Ishikawa (cell line): ENCODE data around the gene MAP3K9.

ENCODE experiments used
- CEBPB ChIP-seq: IDR thresholded peaks from 2 replicates; pipeline ENCODE4 v1.6.1; 2012
- CREB1 ChIP-seq: IDR thresholded peaks from 2 replicates; pipeline ENCODE4 v1.6.1; 2012; ENCODE audit warnings: low read depth
- EGR1 ChIP-seq: IDR thresholded peaks from 2 replicates; pipeline ENCODE4 v1.6.1; 2012
- EP300 ChIP-seq: IDR thresholded peaks from 2 replicates; pipeline ENCODE4 v1.6.1; 2012; ENCODE audit warnings: borderline replicate concordance
- FOXM1 ChIP-seq: IDR thresholded peaks from 2 replicates; pipeline ENCODE4 v1.6.1; 2012; ENCODE audit warnings: low read depth, borderline replicate concordance
- NFIC ChIP-seq: IDR thresholded peaks from 2 replicates; pipeline ENCODE4 v1.6.1; 2012
- RAD21 ChIP-seq: IDR thresholded peaks from 2 replicates; pipeline ENCODE4 v1.6.1; 2012; ENCODE audit warnings: low read depth
- TAF1 ChIP-seq: IDR thresholded peaks from 2 replicates; pipeline ENCODE4 v1.6.1; 2012; ENCODE audit warnings: low read depth, mild to moderate bottlenecking
- TCF12 ChIP-seq: IDR thresholded peaks from 2 replicates; pipeline ENCODE4 v1.6.1; 2012; ENCODE audit warnings: low read depth
- TEAD4 ChIP-seq: IDR thresholded peaks from 2 replicates; pipeline ENCODE4 v1.6.1; 2012
- USF1 ChIP-seq: IDR thresholded peaks from 2 replicates; pipeline ENCODE4 v1.6.1; 2012
- YY1 ChIP-seq: IDR thresholded peaks from 2 replicates; pipeline ENCODE4 v1.6.1; 2012; ENCODE audit warnings: low read depth
- ZBTB7A ChIP-seq: IDR thresholded peaks from 2 replicates; pipeline ENCODE4 v1.6.1; 2012; ENCODE audit warnings: low read depth
- TF ChIP-seq, protein P1 (sequence below): IDR thresholded peaks from 2 replicates; pipeline ENCODE4 v1.6.1; 2012
- TF ChIP-seq, protein P2 (sequence below): IDR thresholded peaks from 2 replicates; pipeline ENCODE4 v1.6.1; 2012; ENCODE audit warnings: low read depth, mild to moderate bottlenecking

MAP3K9 gene

DNA sequence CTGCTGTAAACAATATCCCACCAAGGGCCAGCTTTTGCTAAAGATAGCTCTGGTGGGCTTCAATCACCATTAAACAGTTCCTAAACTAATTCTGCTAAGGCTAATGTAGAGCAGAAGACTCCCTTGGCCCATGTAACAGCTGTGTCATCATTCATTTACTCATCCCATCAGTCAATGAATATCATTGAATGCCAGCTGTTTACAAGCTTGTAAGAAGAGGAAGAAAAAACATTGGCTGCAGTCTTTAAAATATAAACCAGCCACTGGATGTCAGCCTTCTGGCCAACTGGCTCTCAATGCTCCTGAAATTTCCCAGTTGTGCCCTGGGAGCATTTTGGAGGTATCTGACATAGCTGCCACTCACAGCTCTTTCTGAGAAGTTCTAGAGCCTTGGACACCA, 18.0 kb upstream of the MAP3K9 start:
- TF ChIP-seq ZBTB7A (no peak), EP300 (no peak), FOXM1 (no peak), CREB1 (no peak), USF1 (no peak)

GRCh38 chr14:70823281-70823680, 14.0 kb upstream of the MAP3K9 start:
- TF ChIP-seq NFIC (no peak), EP300 (no peak), RAD21 (no peak), EGR1 (no peak), ZBTB7A (no peak), CREB1 (no peak), TCF12 (no peak), TAF1 (no peak), FOXM1 (no peak)
- TF ChIP-seq, protein P1, sequence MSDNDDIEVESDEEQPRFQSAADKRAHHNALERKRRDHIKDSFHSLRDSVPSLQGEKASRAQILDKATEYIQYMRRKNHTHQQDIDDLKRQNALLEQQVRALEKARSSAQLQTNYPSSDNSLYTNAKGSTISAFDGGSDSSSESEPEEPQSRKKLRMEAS: no peak
- TF ChIP-seq, protein P2, sequence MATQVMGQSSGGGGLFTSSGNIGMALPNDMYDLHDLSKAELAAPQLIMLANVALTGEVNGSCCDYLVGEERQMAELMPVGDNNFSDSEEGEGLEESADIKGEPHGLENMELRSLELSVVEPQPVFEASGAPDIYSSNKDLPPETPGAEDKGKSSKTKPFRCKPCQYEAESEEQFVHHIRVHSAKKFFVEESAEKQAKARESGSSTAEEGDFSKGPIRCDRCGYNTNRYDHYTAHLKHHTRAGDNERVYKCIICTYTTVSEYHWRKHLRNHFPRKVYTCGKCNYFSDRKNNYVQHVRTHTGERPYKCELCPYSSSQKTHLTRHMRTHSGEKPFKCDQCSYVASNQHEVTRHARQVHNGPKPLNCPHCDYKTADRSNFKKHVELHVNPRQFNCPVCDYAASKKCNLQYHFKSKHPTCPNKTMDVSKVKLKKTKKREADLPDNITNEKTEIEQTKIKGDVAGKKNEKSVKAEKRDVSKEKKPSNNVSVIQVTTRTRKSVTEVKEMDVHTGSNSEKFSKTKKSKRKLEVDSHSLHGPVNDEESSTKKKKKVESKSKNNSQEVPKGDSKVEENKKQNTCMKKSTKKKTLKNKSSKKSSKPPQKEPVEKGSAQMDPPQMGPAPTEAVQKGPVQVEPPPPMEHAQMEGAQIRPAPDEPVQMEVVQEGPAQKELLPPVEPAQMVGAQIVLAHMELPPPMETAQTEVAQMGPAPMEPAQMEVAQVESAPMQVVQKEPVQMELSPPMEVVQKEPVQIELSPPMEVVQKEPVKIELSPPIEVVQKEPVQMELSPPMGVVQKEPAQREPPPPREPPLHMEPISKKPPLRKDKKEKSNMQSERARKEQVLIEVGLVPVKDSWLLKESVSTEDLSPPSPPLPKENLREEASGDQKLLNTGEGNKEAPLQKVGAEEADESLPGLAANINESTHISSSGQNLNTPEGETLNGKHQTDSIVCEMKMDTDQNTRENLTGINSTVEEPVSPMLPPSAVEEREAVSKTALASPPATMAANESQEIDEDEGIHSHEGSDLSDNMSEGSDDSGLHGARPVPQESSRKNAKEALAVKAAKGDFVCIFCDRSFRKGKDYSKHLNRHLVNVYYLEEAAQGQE: no peak

DNA sequence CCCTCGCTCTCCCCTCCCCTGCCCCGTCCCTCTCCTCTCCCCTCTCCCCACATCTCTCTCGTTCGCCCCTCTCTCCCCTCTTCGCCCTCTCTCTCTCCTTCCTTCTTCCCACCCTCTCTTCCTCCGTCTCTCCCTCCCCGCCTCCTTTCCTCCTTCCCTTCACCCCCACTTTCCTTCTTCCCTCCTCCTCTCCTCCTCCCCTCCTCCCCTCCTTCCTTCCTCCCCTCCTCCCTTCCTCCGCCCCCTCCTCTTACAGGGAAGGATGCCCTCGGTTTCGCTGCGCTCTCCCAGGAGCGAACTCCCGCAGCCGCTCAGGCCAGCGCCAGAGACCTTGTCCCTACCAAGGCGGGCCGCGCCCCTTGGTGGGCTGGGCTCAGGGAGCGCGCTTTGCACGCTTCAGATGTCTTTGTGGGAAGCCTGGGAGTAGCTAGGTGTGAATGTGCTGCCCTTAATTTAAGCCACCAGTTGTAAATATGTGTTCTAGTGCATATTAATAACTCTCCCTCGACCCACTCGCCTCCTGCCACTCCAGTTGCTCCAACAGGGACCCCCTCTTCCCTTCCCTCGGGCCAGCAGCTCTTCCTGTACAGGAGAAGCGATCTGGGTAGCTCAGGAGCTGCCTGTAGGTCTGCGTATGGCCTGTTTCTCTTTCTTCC, 13.3 kb upstream of the MAP3K9 start:
- no peak for TF ChIP-seq YY1
- TF ChIP-seq TEAD4: no peak
- TF ChIP-seq, protein P1: 0 out of 2 replicates have a peak, but pooled peaks have one; percentile 44
- TF ChIP-seq USF1: no peak
- TF ChIP-seq ZBTB7A: no peak
- no peak for TF ChIP-seq CREB1
- TF ChIP-seq CEBPB: no peak

- TF ChIP-seq ZBTB7A: peak; percentile 92
- TF ChIP-seq YY1: no peak
- no peak for TF ChIP-seq RAD21
- peak; percentile 67 for TF ChIP-seq USF1
- TF ChIP-seq, protein P1: peak; percentile 95
- TF ChIP-seq CEBPB: no peak
- TF ChIP-seq EGR1: peak; percentile 41; the same call in 1 of the 2 replicates
- no peak for TF ChIP-seq CREB1
- TF ChIP-seq EP300: no peak
- no peak for TF ChIP-seq NFIC
- TF ChIP-seq TAF1: no peak
- TF ChIP-seq TCF12: no peak
- TF ChIP-seq, protein P2: no peak
- TF ChIP-seq FOXM1: no peak
- TF ChIP-seq TEAD4: no peak
Measured at GRCh38 chr14:70821584-70822529, 12.5 kb upstream of the MAP3K9 start.

DNA sequence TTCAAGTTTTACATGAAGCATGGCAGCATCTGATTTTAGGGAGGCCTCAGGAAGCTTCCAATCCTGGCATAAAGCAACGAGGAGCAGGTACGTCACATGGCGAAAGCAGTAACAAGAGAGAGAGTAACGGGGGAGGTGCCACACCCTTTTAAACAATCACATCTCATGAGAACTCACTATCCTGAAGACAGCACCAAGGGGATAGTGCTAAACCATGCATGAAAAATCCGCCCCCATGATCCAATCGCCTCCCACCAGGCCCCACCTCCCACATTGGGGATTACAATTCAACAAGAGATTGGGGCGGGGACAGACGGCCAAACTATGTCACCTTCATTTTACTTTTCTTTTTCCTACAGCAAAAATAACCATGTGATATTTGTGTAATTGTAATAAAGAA, 7.2 kb upstream of the MAP3K9 start:
- TF ChIP-seq, protein P2: no peak
- no peak for TF ChIP-seq ZBTB7A
- TF ChIP-seq YY1: no peak
- TF ChIP-seq, protein P1: no peak
- no peak for TF ChIP-seq USF1
